Measurements from ENCODE around the gene ACBD3. TPM values are rescaled to one million over a fixed set of nuclear protein-coding genes. Genes with fewer than 3 reads are reported as not detected.

The ACBD3 gene
- total and polyA plus RNA-seq, 10 of the 15 experiments (the other 5 are each of a cell fraction or from before 2014, with no cell fraction given), result 7.5 to 27.9 (median 20.3) TPM

- TF ChIP-seq ZNF384 (IDR thresholded peaks at IDR 0.05; ENCODE audit: borderline replicate concordance, low read depth, low read length) (peak; percentile 97), SKIL (IDR thresholded peaks at IDR 0.05; ENCODE audit: low read depth, poor library complexity, severe bottlenecking) (peak; percentile 40), HDGF (IDR thresholded peaks at IDR 0.05) (peak; percentile 77; the same call in 1 of the 2 replicates), SMAD1 (IDR thresholded peaks at IDR 0.05; ENCODE audit: low read depth, partially characterized antibody) (peak; percentile 69), BHLHE40 (IDR thresholded peaks at IDR 0.05; ENCODE audit: borderline replicate concordance in 1 of 2, low read depth in 2 of 2, low read length in 1 of 2) (peak in 1 of 2 experiments; percentile 64; a peak in 1 of 4 replicates), POLR2A (IDR thresholded peaks at IDR 0.05; ENCODE audit: low read depth, low read length) (no peak)
These were observed 4.4 kb downstream of the ACBD3 start (continued) for GRCh38 chr1:226181996-226182714.

- no peak overlapping the region for H2AFZ ChIP-seq (ENCODE audit: control insufficient read depth, low read depth, low read length)
- intact Hi-C loops (cut with micrococcal nuclease; ENCODE audit: unreplicated experiment), result no loop called here
- ATAC-seq (no peak), FAIRE-seq (no peak), DNase-seq (ENCODE audit: low read depth, low spot score) (no peak)
- CTCF ChIA-PET, result interaction anchor here (0.6 to 9.4 kb wide), 4 partner anchors 21 to 282 kb away, joined by 3 to 180 read pairs (median 4); no protein-coding TSS in a partner anchor
- no peak overlapping the region for H3K27ac ChIP-seq (ENCODE audit: control insufficient read depth, insufficient read depth)
- RAD21 ChIA-PET (ENCODE audit: unreplicated experiment), result no interaction called here
- SMC1A ChIA-PET (ENCODE audit: uncharacterized antibody, unreplicated experiment), result interaction anchor here (0.7 to 9.5 kb wide), 3 partner anchors 13 to 163 kb away, joined by 3 to 125 read pairs (median 3); no protein-coding TSS in a partner anchor
- H3K79me2 ChIP-seq (ENCODE audit: control insufficient read depth, insufficient read depth, low read length), result peaks cover 67% of the 10 kb centered on the region
- in situ Hi-C loops (cut with MboI), result no loop called here
- H3K4me3 ChIP-seq, result no peak overlapping the region
- H3K9me3 ChIP-seq (replicated peaks; ENCODE audit: control insufficient read depth, insufficient read depth, low read length), result no peaks in the 10 kb centered on the region; the same call in 2 of the 3 replicates
- peaks cover 0 to 15% of the 10 kb centered on the region in 2 experiments; a peak in 3 of 4 replicates for H3K36me3 ChIP-seq (ENCODE audit: control insufficient read depth in 2 of 2, insufficient read depth in 2 of 2, low read length in 1 of 2)
- H3K27me3 ChIP-seq (replicated peaks in 1 of 2; ENCODE audit: control insufficient read depth in 2 of 2, insufficient read depth in 2 of 2, low read length in 1 of 2), result no peaks in the 10 kb centered on the region
- 77% methylated on average over 7 of the region's 8 CpGs for WGBS (ENCODE audit: insufficient coverage, insufficient replicate concordance, low lambda C conversion rate, missing lambda C conversion rate)
- H3K9ac ChIP-seq (ENCODE audit: control insufficient read depth, insufficient read depth, low read length), result no peak overlapping the region
- POLR2A ChIA-PET, result interaction anchor here (0.6 to 1.4 kb wide), 2 partner anchors 106 to 116 kb away, joined by 4 to 5 read pairs; no protein-coding TSS in a partner anchor
- no TSS peak for BruUV-seq (replicated peaks)
- no peaks in the 10 kb centered on the region for H3K4me1 ChIP-seq (ENCODE audit: control insufficient read depth, insufficient read depth, low read length)
- H3K4me2 ChIP-seq (ENCODE audit: control insufficient read depth, insufficient read depth), result no peak overlapping the region
- TF ChIP-seq MLLT1 (IDR thresholded peaks at IDR 0.05) (0 out of 2 replicates have a peak, but pooled peaks have one; percentile 33), NKRF (conservative IDR thresholded peaks at IDR 0.05) (no peak)
- no peaks in the 10 kb centered on the region for H4K20me1 ChIP-seq (ENCODE audit: control insufficient read depth, insufficient read depth)
These were observed 9.7 kb downstream of the ACBD3 start for GRCh38 chr1:226176870-226177269.

All from GM12878 (cell line).